HG03139 (cell line): ENCODE measurements around the gene ABL1.
"Not testable (repeated sequence)": the region's sequence is repeated elsewhere in the genome, so short reads cannot be mapped to it uniquely, and the experiment has no call there.

Source experiments
- ATAC-seq: cut with Tn5 transposase; IDR thresholded peaks from one replicate; pipeline ENCODE4 v1.9.1; 2021; ENCODE audit not compliant: unreplicated experiment

The ABL1 gene

GRCh38 chr9:130901498-130902203, 66.6 kb downstream of the ABL1 start:
- ATAC-seq, result no peak

- no peak for ATAC-seq
Measured at GRCh38 chr9:130902204-130903185, 67.4 kb downstream of the ABL1 start.

- ATAC-seq, result no peak
Measured at GRCh38 chr9:130903194-130904069, 68.4 kb downstream of the ABL1 start.

- ATAC-seq, result no peak
Measured at GRCh38 chr9:130904070-130905044, 69.3 kb downstream of the ABL1 start.

GRCh38 chr9:130905125-130905901, 70.3 kb downstream of the ABL1 start:
- no peak for ATAC-seq

- ATAC-seq, result no peak
Measured at GRCh38 chr9:130905902-130906734, 71.1 kb downstream of the ABL1 start.

- no peak for ATAC-seq
Measured at GRCh38 chr9:130906735-130907416, 71.8 kb downstream of the ABL1 start.

- no peak for ATAC-seq
Measured at GRCh38 chr9:130908146-130908877, 73.3 kb downstream of the ABL1 start.

- ATAC-seq, result no peak
Measured at GRCh38 chr9:130908878-130909355, 73.9 kb downstream of the ABL1 start.

GRCh38 chr9:130910041-130910440, 75.0 kb downstream of the ABL1 start:
- ATAC-seq, result not testable (repeated sequence)

GRCh38 chr9:130910670-130911069, 75.6 kb downstream of the ABL1 start:
- not testable (repeated sequence) for ATAC-seq

GRCh38 chr9:130911254-130912049, 76.4 kb downstream of the ABL1 start:
- ATAC-seq, result no peak

GRCh38 chr9:130912932-130913598, 78.0 kb downstream of the ABL1 start:
- no peak for ATAC-seq

- ATAC-seq, result no peak
Measured at GRCh38 chr9:130913599-130914416, 78.8 kb downstream of the ABL1 start.
